OCI-LY3 (cell line): ENCODE data around the gene TMEM108.

Experiments
- EZH2phosphoT487 ChIP-seq: fragments of 200-600 bp; shearing (Covaris generic); IDR thresholded peaks from 2 replicates; pipeline ENCODE4 v1.6.1; 2018; ENCODE audit warnings: antibody characterized with exemption, mixed run types, low read depth
- TF ChIP-seq, protein P1 (sequence below): fragments of 200-600, 300-600 bp; sonication (generic); IDR thresholded peaks from 2 replicates; pipeline ENCODE4 v1.5.1; 2014; ENCODE audit warnings: antibody characterized with exemption, low read length, low read depth

DNA sequence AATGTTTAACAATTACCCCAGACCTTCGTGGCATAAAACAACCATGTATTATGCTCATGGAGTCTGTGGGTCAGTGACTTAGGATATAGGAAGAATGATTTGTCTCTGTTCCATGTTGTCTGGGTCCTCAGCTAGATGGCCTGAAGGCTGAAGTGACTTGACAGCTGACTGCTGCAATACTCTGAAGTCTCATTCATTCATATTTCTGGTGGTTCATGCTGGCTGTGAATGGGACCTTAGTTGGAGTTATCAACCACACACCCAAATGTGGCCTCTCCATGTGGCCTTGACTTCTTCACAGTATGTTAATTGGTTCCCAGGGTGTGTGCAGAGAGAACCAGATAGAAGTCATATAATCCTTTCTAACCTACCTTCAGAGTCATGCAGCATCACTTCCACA lies 216.5 kb downstream of the TMEM108 start:
- TF ChIP-seq, protein P1, sequence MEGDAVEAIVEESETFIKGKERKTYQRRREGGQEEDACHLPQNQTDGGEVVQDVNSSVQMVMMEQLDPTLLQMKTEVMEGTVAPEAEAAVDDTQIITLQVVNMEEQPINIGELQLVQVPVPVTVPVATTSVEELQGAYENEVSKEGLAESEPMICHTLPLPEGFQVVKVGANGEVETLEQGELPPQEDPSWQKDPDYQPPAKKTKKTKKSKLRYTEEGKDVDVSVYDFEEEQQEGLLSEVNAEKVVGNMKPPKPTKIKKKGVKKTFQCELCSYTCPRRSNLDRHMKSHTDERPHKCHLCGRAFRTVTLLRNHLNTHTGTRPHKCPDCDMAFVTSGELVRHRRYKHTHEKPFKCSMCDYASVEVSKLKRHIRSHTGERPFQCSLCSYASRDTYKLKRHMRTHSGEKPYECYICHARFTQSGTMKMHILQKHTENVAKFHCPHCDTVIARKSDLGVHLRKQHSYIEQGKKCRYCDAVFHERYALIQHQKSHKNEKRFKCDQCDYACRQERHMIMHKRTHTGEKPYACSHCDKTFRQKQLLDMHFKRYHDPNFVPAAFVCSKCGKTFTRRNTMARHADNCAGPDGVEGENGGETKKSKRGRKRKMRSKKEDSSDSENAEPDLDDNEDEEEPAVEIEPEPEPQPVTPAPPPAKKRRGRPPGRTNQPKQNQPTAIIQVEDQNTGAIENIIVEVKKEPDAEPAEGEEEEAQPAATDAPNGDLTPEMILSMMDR = no peak
- no peak for TF ChIP-seq EZH2phosphoT487
